GM23338 (cell line): ENCODE data around the gene USP49. TPM values are rescaled to one million over a fixed set of nuclear protein-coding genes. Genes with fewer than 3 reads are reported as not detected.
"Not testable (repeated sequence)": the region's sequence is repeated elsewhere in the genome, so short reads cannot be mapped to it uniquely, and the experiment has no call there.

ENCODE experiments used
- ATAC-seq: fragments of 200-7000 bp; cut with Tn5 transposase; 3 replicates; pipeline ENCODE4 v1.9.1; 2020
- DNase-seq: peaks from one replicate; pipeline ENCODE4 v3.0.0-alpha.2; 2015; ENCODE audit warnings: low spot score
- H2AFZ ChIP-seq: fragments of 200-600 bp; sonication (generic); 2 replicates; pipeline ENCODE4 v1.8.0; 2016; ENCODE audit warnings: antibody characterized with exemption, mild to moderate bottlenecking, moderate library complexity
- H3F3A ChIP-seq: fragments of 200-600 bp; sonication (generic); replicated peaks from 2 replicates; pipeline ENCODE4 v1.8.0; 2017; ENCODE audit warnings: antibody characterized with exemption, mixed run types, low read depth
- H3K27ac ChIP-seq: fragments of 200-600 bp; sonication (generic); 2 replicates; pipeline ENCODE4 v1.6.1; 2016; ENCODE audit warnings: low read depth
- H3K27me3 ChIP-seq: fragments of 200-600 bp; sonication (generic); 2 replicates; pipeline ENCODE4 v1.8.0; 2016; ENCODE audit warnings: mild to moderate bottlenecking, mixed run types, moderate library complexity; ENCODE audit not compliant: insufficient read depth
- H3K36me3 ChIP-seq: fragments of 200-600 bp; sonication (generic); 2 replicates; pipeline ENCODE4 v1.8.0; 2016; ENCODE audit warnings: mild to moderate bottlenecking; ENCODE audit not compliant: insufficient read depth
- H3K4me1 ChIP-seq: fragments of 200-600 bp; sonication (generic); 2 replicates; pipeline ENCODE4 v1.8.0; 2016; ENCODE audit warnings: mild to moderate bottlenecking, moderate library complexity; ENCODE audit not compliant: insufficient read depth
- H3K4me2 ChIP-seq: fragments of 200-600 bp; sonication (generic); 2 replicates; pipeline ENCODE4 v1.7.1; 2017; ENCODE audit warnings: mixed run types
- H3K4me3 ChIP-seq: fragments of 200-600 bp; sonication (generic); 2 replicates; pipeline ENCODE4 v1.6.1; 2016; ENCODE audit warnings: mixed run types
- H3K79me2 ChIP-seq: fragments of 200-600 bp; sonication (generic); replicated peaks from 2 replicates; pipeline ENCODE4 v1.8.0; 2017; ENCODE audit warnings: mild to moderate bottlenecking; ENCODE audit not compliant: insufficient read depth
- H3K9me2 ChIP-seq: fragments of 200-600 bp; sonication (generic); 2 replicates; pipeline ENCODE4 v1.8.0; 2017; ENCODE audit not compliant: insufficient read depth
- H4K20me1 ChIP-seq: fragments of 200-600 bp; sonication (generic); replicated peaks from 2 replicates; pipeline ENCODE4 v1.8.0; 2017; ENCODE audit warnings: mild to moderate bottlenecking; ENCODE audit not compliant: insufficient read depth
- H3K27ac Mint-ChIP-seq: 2 replicates; pipeline ENCODE4 v1.8.0; 2020; ENCODE audit warnings: inconsistent platforms, mild to moderate bottlenecking, moderate library complexity, mixed read lengths
- H3K27me3 Mint-ChIP-seq: 3 replicates; pipeline ENCODE4 v1.8.0; 2022; ENCODE audit warnings: low read depth, mild to moderate bottlenecking, moderate library complexity, mixed read lengths, inconsistent platforms; ENCODE audit not compliant: insufficient read depth, poor library complexity
- H3K36me3 Mint-ChIP-seq: 3 replicates; pipeline ENCODE4 v1.8.0; 2021; ENCODE audit warnings: low read depth, mild to moderate bottlenecking, inconsistent platforms, moderate library complexity, mixed read lengths
- H3K4me1 Mint-ChIP-seq: 3 replicates; pipeline ENCODE4 v1.8.0; 2020; ENCODE audit warnings: mild to moderate bottlenecking, inconsistent platforms, mixed read lengths
- H3K4me3 Mint-ChIP-seq: 3 replicates; pipeline ENCODE4 v1.8.0; 2021; ENCODE audit warnings: moderate library complexity, mild to moderate bottlenecking, inconsistent platforms, mixed read lengths
- H3K9me3 Mint-ChIP-seq: 3 replicates; pipeline ENCODE4 v1.8.0; 2020; ENCODE audit warnings: moderate library complexity, mild to moderate bottlenecking, inconsistent platforms, mixed read lengths
- EZH2 ChIP-seq: fragments of 200-600 bp; sonication (generic); IDR thresholded peaks from one replicate; pipeline ENCODE4 v1.8.0; 2017; ENCODE audit warnings: antibody characterized with exemption, mild to moderate bottlenecking, low read depth; ENCODE audit not compliant: unreplicated experiment
- EZH2phosphoT487 ChIP-seq: fragments of 200-600 bp; sonication (generic); IDR thresholded peaks from one replicate; pipeline ENCODE4 v1.8.1; 2018; ENCODE audit warnings: antibody characterized with exemption; ENCODE audit not compliant: unreplicated experiment
- JUNB ChIP-seq: IDR thresholded peaks from one replicate; pipeline ENCODE4 v1.6.1; 2016; ENCODE audit warnings: antibody characterized with exemption; ENCODE audit not compliant: unreplicated experiment
- NANOG ChIP-seq: IDR thresholded peaks from 2 replicates; pipeline ENCODE4 v1.6.1; 2016; ENCODE audit warnings: antibody characterized with exemption, borderline replicate concordance
- STAT1 ChIP-seq: IDR thresholded peaks from one replicate; pipeline ENCODE4 v1.6.1; 2016; ENCODE audit warnings: antibody characterized with exemption; ENCODE audit not compliant: unreplicated experiment
- polyA plus RNA-seq: library from polyadenylated mRNA; unstranded; fragments of >200 nt; fragmentation: Nextera tagmentation; extraction: Ambion mirVana; gene quantifications from 2 replicates; pipeline ENCODE4 v1.2.1, GENCODE V29; 2016
- total RNA-seq: library from RNA; depleted of rRNA; stranded (reverse); fragments of >200 nt; shearing (Covaris generic); gene quantifications from 2 replicates; pipeline ENCODE4 v1.2.3, GENCODE V29; 2014
- TF ChIP-seq, protein P1 (sequence below): IDR thresholded peaks from one replicate; pipeline ENCODE4 v1.6.1; 2018; ENCODE audit warnings: antibody characterized with exemption; ENCODE audit not compliant: unreplicated experiment
- TF ChIP-seq, protein P2 (sequence below): IDR thresholded peaks from 2 replicates; pipeline ENCODE4 v1.6.1; 2016; ENCODE audit warnings: antibody characterized with exemption
- TF ChIP-seq, protein P3 (sequence below), 2 experiments: fragments of 200-600 bp in 1 of 2; sonication (generic) in 1 of 2; conservative IDR thresholded peaks; 2 replicates each; pipeline versions ENCODE4 v1.5.1 to v1.6.1; 2016 to 2017; ENCODE audit warnings: antibody characterized with exemption in 2 of 2, low read depth in 2 of 2, mild to moderate bottlenecking in 2 of 2, moderate library complexity in 1 of 2

USP49 gene
- total and polyA plus RNA-seq, 2 experiments from 2014 or later: 5.9 to 21.5 TPM

DNA sequence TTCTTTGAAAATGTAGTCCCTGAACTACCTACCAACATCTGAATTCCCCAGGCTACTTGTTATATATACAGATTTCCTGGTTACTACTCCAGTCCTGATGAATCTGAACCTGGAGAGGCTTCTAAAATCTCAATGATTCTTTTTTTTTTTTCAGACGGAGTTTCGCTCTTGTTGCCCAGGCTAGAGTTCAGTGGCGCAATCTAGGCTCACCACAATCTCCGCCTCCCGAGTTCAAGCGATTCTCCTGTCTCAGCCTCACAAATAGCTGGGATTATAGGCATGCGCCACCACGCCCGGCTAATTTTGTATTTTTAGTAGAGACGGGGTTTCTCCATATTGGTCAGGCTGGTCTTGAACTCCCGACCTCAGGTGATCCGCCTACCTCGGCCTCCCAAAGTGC is 83.2 kb downstream of the USP49 start:
- not testable (repeated sequence) for H4K20me1 ChIP-seq, H3K27me3 Mint-ChIP-seq, H3K4me2 ChIP-seq, H3K79me2 ChIP-seq, H3K27ac ChIP-seq, H3K4me1 ChIP-seq, H3K9me2 ChIP-seq, H2AFZ ChIP-seq, H3K4me3 Mint-ChIP-seq, H3K36me3 Mint-ChIP-seq, H3K9me3 Mint-ChIP-seq, H3K4me3 ChIP-seq, H3K4me1 Mint-ChIP-seq, ATAC-seq, H3K27ac Mint-ChIP-seq, H3F3A ChIP-seq, H3K27me3 ChIP-seq, DNase-seq, H3K36me3 ChIP-seq

DNA sequence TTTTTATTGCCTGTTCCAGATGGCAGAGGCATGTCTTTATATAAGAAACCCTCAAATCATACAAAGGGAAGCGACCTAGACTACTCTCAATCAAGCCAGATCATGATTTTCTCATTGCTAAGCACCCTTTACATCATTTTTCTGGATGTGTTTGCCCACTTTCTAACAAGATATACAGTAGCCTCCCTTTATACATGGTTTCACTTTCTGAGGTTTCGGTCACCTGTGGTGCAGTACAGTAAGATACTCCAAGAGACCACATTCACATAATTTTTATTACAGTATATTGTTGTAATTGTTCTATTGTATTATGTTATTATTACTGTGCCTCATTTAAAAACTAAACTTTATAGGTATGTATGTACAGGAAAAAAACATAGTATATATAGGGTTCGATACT is 84.1 kb downstream of the USP49 start:
- no peak for DNase-seq
- no peaks in the 10 kb centered on the region for H3K27me3 ChIP-seq
- no peaks in the 10 kb centered on the region for H3K4me1 Mint-ChIP-seq

More for the DNA sequence above, 84.1 kb downstream of the USP49 start:
- no peaks in the 10 kb centered on the region for H3K9me2 ChIP-seq
- peaks cover 5% of the 10 kb centered on the region for H3K27me3 Mint-ChIP-seq
- no peaks in the 10 kb centered on the region; the same call in 2 of the 3 replicates for H3K36me3 Mint-ChIP-seq
- H3K79me2 ChIP-seq: no peaks in the 10 kb centered on the region
- H3K36me3 ChIP-seq: no peaks in the 10 kb centered on the region
- H3K4me2 ChIP-seq: no peak overlapping the region
- H2AFZ ChIP-seq: no peak overlapping the region
- no peaks in the 10 kb centered on the region for H3K9me3 Mint-ChIP-seq
- no peak overlapping the region for H3K4me3 Mint-ChIP-seq
- no peaks in the 10 kb centered on the region for H3F3A ChIP-seq
- H3K27ac ChIP-seq: no peak overlapping the region
- no peak overlapping the region for H3K4me3 ChIP-seq
- H3K4me1 ChIP-seq: no peaks in the 10 kb centered on the region
- peaks cover 7% of the 10 kb centered on the region; the same call in 1 of the 2 replicates for H4K20me1 ChIP-seq
- ATAC-seq: no peak
- TF ChIP-seq EZH2 (no peak), EZH2phosphoT487 (no peak), JUNB (no peak), STAT1 (no peak), NANOG (no peak)
- TF ChIP-seq, protein P1, sequence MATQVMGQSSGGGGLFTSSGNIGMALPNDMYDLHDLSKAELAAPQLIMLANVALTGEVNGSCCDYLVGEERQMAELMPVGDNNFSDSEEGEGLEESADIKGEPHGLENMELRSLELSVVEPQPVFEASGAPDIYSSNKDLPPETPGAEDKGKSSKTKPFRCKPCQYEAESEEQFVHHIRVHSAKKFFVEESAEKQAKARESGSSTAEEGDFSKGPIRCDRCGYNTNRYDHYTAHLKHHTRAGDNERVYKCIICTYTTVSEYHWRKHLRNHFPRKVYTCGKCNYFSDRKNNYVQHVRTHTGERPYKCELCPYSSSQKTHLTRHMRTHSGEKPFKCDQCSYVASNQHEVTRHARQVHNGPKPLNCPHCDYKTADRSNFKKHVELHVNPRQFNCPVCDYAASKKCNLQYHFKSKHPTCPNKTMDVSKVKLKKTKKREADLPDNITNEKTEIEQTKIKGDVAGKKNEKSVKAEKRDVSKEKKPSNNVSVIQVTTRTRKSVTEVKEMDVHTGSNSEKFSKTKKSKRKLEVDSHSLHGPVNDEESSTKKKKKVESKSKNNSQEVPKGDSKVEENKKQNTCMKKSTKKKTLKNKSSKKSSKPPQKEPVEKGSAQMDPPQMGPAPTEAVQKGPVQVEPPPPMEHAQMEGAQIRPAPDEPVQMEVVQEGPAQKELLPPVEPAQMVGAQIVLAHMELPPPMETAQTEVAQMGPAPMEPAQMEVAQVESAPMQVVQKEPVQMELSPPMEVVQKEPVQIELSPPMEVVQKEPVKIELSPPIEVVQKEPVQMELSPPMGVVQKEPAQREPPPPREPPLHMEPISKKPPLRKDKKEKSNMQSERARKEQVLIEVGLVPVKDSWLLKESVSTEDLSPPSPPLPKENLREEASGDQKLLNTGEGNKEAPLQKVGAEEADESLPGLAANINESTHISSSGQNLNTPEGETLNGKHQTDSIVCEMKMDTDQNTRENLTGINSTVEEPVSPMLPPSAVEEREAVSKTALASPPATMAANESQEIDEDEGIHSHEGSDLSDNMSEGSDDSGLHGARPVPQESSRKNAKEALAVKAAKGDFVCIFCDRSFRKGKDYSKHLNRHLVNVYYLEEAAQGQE: no peak
- TF ChIP-seq, protein P2, sequence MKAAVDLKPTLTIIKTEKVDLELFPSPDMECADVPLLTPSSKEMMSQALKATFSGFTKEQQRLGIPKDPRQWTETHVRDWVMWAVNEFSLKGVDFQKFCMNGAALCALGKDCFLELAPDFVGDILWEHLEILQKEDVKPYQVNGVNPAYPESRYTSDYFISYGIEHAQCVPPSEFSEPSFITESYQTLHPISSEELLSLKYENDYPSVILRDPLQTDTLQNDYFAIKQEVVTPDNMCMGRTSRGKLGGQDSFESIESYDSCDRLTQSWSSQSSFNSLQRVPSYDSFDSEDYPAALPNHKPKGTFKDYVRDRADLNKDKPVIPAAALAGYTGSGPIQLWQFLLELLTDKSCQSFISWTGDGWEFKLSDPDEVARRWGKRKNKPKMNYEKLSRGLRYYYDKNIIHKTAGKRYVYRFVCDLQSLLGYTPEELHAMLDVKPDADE: no peak
- TF ChIP-seq, protein P3, sequence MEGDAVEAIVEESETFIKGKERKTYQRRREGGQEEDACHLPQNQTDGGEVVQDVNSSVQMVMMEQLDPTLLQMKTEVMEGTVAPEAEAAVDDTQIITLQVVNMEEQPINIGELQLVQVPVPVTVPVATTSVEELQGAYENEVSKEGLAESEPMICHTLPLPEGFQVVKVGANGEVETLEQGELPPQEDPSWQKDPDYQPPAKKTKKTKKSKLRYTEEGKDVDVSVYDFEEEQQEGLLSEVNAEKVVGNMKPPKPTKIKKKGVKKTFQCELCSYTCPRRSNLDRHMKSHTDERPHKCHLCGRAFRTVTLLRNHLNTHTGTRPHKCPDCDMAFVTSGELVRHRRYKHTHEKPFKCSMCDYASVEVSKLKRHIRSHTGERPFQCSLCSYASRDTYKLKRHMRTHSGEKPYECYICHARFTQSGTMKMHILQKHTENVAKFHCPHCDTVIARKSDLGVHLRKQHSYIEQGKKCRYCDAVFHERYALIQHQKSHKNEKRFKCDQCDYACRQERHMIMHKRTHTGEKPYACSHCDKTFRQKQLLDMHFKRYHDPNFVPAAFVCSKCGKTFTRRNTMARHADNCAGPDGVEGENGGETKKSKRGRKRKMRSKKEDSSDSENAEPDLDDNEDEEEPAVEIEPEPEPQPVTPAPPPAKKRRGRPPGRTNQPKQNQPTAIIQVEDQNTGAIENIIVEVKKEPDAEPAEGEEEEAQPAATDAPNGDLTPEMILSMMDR (conservative IDR thresholded peaks at IDR 0.05; ENCODE audit: low read depth in 2 of 2): no peak
- H3K27ac Mint-ChIP-seq: no peak overlapping the region
